ENCODE measurements around the gene ATP5F1E.
A peak's percentile ranks its signal among the peaks of the same experiment; 100 is the strongest.
"Not testable (repeated sequence)": the region's sequence is repeated elsewhere in the genome, so short reads cannot be mapped to it uniquely, and the experiment has no call there.

ATP5F1E gene

GRCh38 chr20:59042796-59043631, 10.9 kb upstream of the ATP5F1E start:
- DNase-seq (ENCODE audit: low read depth in 2 of 2): peak; percentile 91 to 92

- DNase-seq (ENCODE audit: low read depth in 2 of 2): no peak
These were observed 10.1 kb upstream of the ATP5F1E start, which contains the start of gene PRELID3B for GRCh38 chr20:59042151-59042795. Gene PRELID3B, minus strand, starts transcription at chr20:59042786. Its CDS starts 56 bp downstream, at chr20:59042730.

- DNase-seq (ENCODE audit: low read depth in 2 of 2): not testable (repeated sequence)
These were observed 9.4 kb upstream of the ATP5F1E start for GRCh38 chr20:59041487-59041886.

GRCh38 chr20:59040667-59041066, 8.5 kb upstream of the ATP5F1E start:
- no peak for DNase-seq (ENCODE audit: low read depth in 2 of 2)

GRCh38 chr20:59039233-59039632, 7.1 kb upstream of the ATP5F1E start:
- DNase-seq (ENCODE audit: low read depth in 2 of 2): no peak

- no peak for DNase-seq (ENCODE audit: low read depth in 2 of 2)
These were observed 5.3 kb upstream of the ATP5F1E start for GRCh38 chr20:59037386-59037785.

DNA sequence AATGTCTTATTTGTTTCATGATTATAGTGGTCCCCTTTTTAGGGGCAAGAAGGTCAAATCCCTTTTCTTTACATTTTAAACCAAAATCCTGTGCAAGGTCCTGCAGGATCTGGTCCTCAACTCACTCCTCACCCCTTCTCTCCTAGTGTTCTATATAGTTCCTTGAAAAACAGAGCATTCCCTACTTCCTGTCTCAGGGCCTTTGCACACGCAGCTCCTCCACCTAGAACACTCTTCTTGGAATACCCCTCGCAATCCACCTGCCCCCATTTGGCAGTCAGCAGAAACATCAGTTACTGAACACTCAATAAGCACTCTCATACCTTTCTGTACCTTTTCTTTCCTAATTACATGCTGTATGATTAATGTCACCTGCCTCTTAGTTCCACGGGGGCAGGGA, 3.2 kb upstream of the ATP5F1E start:
- no peak for DNase-seq (ENCODE audit: low read depth in 2 of 2)

DNA sequence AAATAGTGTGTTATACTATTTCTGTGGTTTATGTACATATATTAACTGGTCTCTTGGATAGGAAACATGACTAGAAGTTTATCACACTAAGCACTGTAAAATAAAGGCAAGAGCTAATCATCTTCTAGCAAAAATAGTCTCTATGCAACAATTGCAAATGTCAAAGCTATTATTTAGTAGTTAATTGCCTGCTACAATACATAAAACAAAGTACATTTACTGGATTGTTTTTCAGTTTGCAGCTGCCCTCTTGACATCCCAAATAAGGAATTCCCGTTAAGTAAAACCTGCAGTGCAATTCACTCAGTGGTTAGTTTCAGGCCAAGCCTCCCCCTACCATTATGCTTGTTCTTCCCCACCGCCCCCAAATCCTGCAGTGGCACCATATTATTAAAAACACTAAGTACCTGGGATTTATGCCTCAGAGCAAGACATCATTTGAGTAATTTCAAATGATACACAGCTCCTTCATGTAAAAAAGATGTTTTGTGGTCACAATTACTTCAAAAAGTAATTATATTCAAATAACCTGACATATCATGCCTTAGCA, 1.6 kb upstream of the ATP5F1E start:
- DNase-seq (ENCODE audit: low read depth in 2 of 2): no peak

DNA sequence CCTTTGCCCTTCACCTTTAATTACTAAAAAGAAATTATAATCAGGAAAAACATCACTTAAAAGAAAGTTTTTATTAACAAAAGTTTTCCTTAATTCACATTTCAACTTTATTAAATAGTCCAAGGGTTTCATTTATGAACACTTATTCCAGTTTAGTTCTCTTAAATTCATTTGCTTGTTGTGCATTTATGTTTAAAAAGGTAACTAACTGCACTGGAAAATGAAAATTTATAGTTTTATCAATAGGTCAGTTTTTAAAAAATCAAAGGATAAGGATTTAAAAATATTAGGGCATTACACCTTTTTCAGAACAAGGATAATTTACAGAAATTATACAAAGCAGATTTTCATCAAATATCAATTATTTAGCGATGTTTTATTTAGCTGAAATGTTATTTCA, 958 bp upstream of the ATP5F1E start:
- no peak for DNase-seq (ENCODE audit: low read depth in 2 of 2)

GRCh38 chr20:59032713-59033059, 551 bp upstream of the ATP5F1E start:
- no peak for DNase-seq (ENCODE audit: low read depth in 2 of 2)

DNA sequence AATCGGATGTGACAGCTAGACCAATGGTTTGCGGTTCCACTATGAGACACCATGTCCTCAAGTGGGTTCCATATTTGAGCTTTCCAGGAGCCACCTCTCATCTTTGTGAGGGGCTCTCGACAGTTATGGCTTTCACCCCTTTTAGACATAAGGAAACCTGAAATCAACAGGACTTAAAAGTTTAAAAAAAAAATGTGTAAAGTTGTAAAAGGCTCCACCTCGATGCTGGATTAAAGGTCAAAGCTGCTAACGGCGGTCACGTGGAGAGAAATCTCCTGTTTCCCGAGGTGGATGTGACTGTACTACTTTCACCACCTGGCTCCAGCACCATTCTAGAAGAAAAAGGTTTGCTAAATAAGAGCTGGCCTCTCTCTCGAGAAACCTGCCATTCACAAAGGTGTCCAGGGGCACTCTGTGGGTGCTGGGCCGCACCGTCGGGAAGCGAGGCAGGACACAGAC, 542 bp downstream of the ATP5F1E start:
- DNase-seq (ENCODE audit: low read depth in 2 of 2): no peak

- DNase-seq (ENCODE audit: low read depth in 2 of 2): no peak
These were observed 1.1 kb downstream of the ATP5F1E start for GRCh38 chr20:59030911-59031563.

GRCh38 chr20:59028812-59029211, 3.3 kb downstream of the ATP5F1E start:
- no peak for DNase-seq (ENCODE audit: low read depth in 2 of 2)

GRCh38 chr20:59027741-59028320, 4.3 kb downstream of the ATP5F1E start:
- DNase-seq (ENCODE audit: low read depth in 2 of 2): no peak

- DNase-seq (ENCODE audit: low read depth in 2 of 2): no peak
These were observed 5.0 kb downstream of the ATP5F1E start for GRCh38 chr20:59026904-59027740.

GRCh38 chr20:59025511-59025910, 6.6 kb downstream of the ATP5F1E start:
- no peak for DNase-seq (ENCODE audit: low read depth in 2 of 2)

GRCh38 chr20:59025086-59025485, 7.0 kb downstream of the ATP5F1E start:
- DNase-seq (ENCODE audit: low read depth in 2 of 2): no peak

DNA sequence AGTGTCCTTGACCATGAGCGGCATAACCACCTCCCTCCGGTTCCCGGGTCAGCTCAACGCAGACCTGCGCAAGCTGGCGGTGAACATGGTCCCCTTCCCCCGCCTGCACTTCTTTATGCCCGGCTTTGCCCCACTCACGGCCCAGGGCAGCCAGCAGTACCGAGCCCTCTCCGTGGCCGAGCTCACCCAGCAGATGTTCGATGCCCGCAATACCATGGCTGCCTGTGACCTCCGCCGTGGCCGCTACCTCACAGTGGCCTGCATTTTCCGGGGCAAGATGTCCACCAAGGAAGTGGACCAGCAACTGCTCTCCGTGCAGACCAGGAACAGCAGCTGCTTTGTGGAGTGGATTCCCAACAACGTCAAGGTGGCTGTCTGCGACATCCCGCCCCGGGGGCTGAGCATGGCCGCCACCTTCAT, 8.0 kb downstream of the ATP5F1E start:
- no peak for DNase-seq (ENCODE audit: low read depth in 2 of 2)

- DNase-seq (ENCODE audit: low read depth in 2 of 2): no peak
These were observed 8.5 kb downstream of the ATP5F1E start for GRCh38 chr20:59023616-59024015.

- no peak for DNase-seq (ENCODE audit: low read depth in 2 of 2)
These were observed 9.4 kb downstream of the ATP5F1E start for GRCh38 chr20:59022754-59023153.

GRCh38 chr20:59020938-59021551, 11.1 kb downstream of the ATP5F1E start:
- no peak for DNase-seq (ENCODE audit: low read depth in 2 of 2)
